CD4-positive, CD25-positive, alpha-beta regulatory T cell (primary cell): Measurements from ENCODE around the gene GPATCH4. TPM values are rescaled to one million over a fixed set of nuclear protein-coding genes. Genes with fewer than 3 reads are reported as not detected.

ENCODE experiments used
- ATAC-seq, 2 donors: fragments of 150-1000 bp; cut with Tn5 transposase; one replicate each; pipeline ENCODE4 v1.10.0; 2021; ENCODE audit warnings: low read depth in 2 of 2, moderate number of reproducible peaks in 2 of 2, moderate library complexity in 1 of 2
- DNase-seq, 3 donors: peaks; one replicate each; pipeline versions ENCODE4 v3.0.0 to v3.0.0-alpha.2; 2012 to 2022; ENCODE audit warnings: mixed read lengths in 1 of 3
- H3K27ac ChIP-seq: one replicate; pipeline ENCODE4 v1.7.0; 2013; ENCODE audit warnings: mild to moderate bottlenecking, low read length; ENCODE audit not compliant: insufficient read depth, poor library complexity, severe bottlenecking
- H3K27me3 ChIP-seq: one replicate; pipeline ENCODE4 v1.7.0; 2013; ENCODE audit warnings: low read length; ENCODE audit not compliant: control insufficient read depth, insufficient read depth
- H3K36me3 ChIP-seq: one replicate; pipeline ENCODE4 v1.7.0; 2013; ENCODE audit warnings: mild to moderate bottlenecking, low read length, moderate library complexity; ENCODE audit not compliant: control insufficient read depth, insufficient read depth
- H3K4me1 ChIP-seq: 2 replicates; pipeline ENCODE4 v1.7.0; 2013; ENCODE audit warnings: mild to moderate bottlenecking, low read length; ENCODE audit not compliant: insufficient read depth, control insufficient read depth, poor library complexity, severe bottlenecking
- H3K4me3 ChIP-seq: one replicate; pipeline ENCODE4 v1.7.0; 2013; ENCODE audit warnings: low read depth, mild to moderate bottlenecking, low read length, moderate library complexity
- H3K9me3 ChIP-seq, 2 experiments: 1 replicate in 1 of 2; 2 replicates in 1 of 2; pipeline ENCODE4 v1.7.0; 2013; ENCODE audit warnings: low read length in 2 of 2, mild to moderate bottlenecking in 1 of 2, moderate library complexity in 1 of 2; ENCODE audit not compliant: control insufficient read depth in 2 of 2
- H3K27ac Mint-ChIP-seq, 3 donors: one replicate each; pipeline ENCODE4 v1.8.0; 2020 to 2022; ENCODE audit warnings: mild to moderate bottlenecking in 3 of 3, mixed read lengths in 3 of 3, moderate library complexity in 2 of 3
- H3K27me3 Mint-ChIP-seq: one replicate; pipeline ENCODE4 v1.8.0; 2022; ENCODE audit warnings: mild to moderate bottlenecking, mixed read lengths
- H3K36me3 Mint-ChIP-seq: one replicate; pipeline ENCODE4 v1.8.0; 2020; ENCODE audit warnings: mixed read lengths
- H3K4me1 Mint-ChIP-seq, 4 donors: one replicate each; pipeline ENCODE4 v1.8.0; 2020 to 2022; ENCODE audit warnings: mixed read lengths in 4 of 4, mild to moderate bottlenecking in 1 of 4
- H3K4me3 Mint-ChIP-seq, 4 donors: one replicate each; pipeline ENCODE4 v1.8.0; 2020 to 2022; ENCODE audit warnings: mild to moderate bottlenecking in 4 of 4, mixed read lengths in 4 of 4, moderate library complexity in 3 of 4
- H3K9me3 Mint-ChIP-seq, 7 donors: one replicate each; pipeline ENCODE4 v1.8.0; 2020 to 2022; ENCODE audit warnings: mixed read lengths in 7 of 7, mild to moderate bottlenecking in 3 of 7, moderate library complexity in 2 of 7
- polyA plus RNA-seq, 4 donors: library from polyadenylated mRNA; unstranded; fragments of 300-500 nt; fragmentation: Illumina TruSeq; gene quantifications; one replicate each; pipeline ENCODE4 v1.2.3, GENCODE V29; 2021
- total RNA-seq: library from RNA; stranded (reverse); gene quantifications from one replicate; pipeline ENCODE4 v1.2.3, GENCODE V29; 2022

GPATCH4 gene
- total and polyA plus RNA-seq, 5 donors from 2014 or later: 20.2 to 34.6 (median 27.6) TPM

DNA sequence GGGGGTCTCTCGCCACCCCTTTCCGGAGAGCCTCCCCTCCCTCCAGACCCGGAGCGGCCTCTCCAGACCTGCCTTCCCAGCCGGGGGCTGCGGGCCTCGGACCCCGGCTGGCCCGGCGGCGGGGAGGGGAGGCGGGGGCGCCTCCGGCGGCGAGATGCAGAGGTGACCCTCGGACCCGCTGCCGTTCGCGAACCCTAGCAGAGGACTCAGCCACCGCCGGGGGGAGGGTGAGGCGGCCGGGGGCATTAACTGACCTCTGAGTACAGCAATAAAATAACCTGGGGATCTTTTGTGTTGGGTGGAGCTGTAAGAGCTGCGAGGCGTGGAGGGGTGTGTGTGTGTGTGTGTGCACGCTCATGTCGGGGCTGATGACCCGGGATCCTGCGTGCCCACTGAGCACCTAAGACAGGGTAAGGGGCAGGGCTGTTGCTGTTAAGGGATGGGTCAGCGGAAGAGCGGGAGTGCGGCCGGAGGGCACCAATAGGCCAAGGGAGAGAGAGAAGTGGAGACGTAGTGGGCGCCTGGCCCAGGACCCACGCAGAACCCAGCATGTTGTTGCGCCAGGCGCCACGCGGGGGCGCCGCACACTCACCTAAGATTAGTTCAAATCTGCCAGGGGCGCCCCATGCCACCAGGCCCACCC is 24.3 kb upstream of the GPATCH4 start:
- Histone ChIP-seq H3K36me3 (no peaks in the 10 kb centered on the region), H3K27ac (no peak overlapping the region), H3K4me3 (no peak overlapping the region), H3K4me1 (peaks cover 20% of the 10 kb centered on the region), H3K27me3 (peaks cover 20% of the 10 kb centered on the region), H3K9me3 (no peaks in the 10 kb centered on the region)
- Mint-ChIP-seq H3K4me1 (peaks cover 3 to 20% (median 6%) of the 10 kb centered on the region in 4 donors), H3K27me3 (peaks cover 66% of the 10 kb centered on the region), H3K36me3 (no peaks in the 10 kb centered on the region), H3K27ac (peak overlapping the region in 1 of 3 donors; percentile 2), H3K4me3 (peak overlapping the region; percentile 70 to 90 (median 84)), H3K9me3 (no peaks in the 10 kb centered on the region)
- peak; percentile 60 to 68 for ATAC-seq
- peak; percentile 50 to 62 (median 58) for DNase-seq

DNA sequence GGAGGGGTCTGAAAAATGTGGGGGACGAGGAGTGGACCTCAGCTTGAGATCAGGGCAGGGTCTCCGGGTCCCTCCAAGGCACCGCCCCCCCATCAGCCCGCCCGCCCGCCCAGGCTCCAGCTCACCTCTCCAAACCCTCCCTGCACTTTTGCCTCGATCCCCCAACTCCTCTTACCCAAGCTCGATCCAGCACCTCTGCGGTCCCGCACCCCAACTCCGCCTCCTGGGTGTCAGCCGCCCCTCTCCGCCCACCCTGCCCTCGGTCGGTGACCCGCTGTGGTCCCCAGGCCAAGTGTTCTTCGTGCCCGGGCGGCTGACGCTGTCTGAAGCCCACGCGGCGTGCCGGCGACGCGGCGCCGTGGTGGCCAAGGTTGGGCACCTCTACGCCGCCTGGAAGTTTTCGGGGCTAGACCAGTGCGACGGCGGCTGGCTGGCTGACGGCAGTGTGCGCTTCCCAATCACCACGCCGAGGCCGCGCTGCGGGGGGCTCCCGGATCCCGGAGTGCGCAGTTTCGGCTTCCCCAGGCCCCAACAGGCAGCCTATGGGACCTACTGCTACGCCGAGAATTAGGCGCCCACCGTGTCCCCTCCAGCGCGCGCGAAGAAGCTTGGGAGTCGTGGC is 23.6 kb upstream of the GPATCH4 start:
- H3K9me3 ChIP-seq: no peaks in the 10 kb centered on the region
- H3K27me3 ChIP-seq: peaks cover 23% of the 10 kb centered on the region
- H3K4me1 Mint-ChIP-seq: peaks cover 3 to 20% (median 6%) of the 10 kb centered on the region in 4 donors
- peak overlapping the region in 2 of 4 donors; percentile 36 to 48 for H3K4me3 Mint-ChIP-seq
- DNase-seq (no peak), ATAC-seq (no peak)
- H3K4me1 ChIP-seq: peaks cover 20% of the 10 kb centered on the region
- no peak overlapping the region for H3K4me3 ChIP-seq
- no peak overlapping the region for H3K27ac Mint-ChIP-seq
- no peaks in the 10 kb centered on the region for H3K36me3 ChIP-seq
- peaks cover 66% of the 10 kb centered on the region for H3K27me3 Mint-ChIP-seq
- no peak overlapping the region for H3K27ac ChIP-seq
- no peaks in the 10 kb centered on the region for H3K9me3 Mint-ChIP-seq
- H3K36me3 Mint-ChIP-seq: no peaks in the 10 kb centered on the region

DNA sequence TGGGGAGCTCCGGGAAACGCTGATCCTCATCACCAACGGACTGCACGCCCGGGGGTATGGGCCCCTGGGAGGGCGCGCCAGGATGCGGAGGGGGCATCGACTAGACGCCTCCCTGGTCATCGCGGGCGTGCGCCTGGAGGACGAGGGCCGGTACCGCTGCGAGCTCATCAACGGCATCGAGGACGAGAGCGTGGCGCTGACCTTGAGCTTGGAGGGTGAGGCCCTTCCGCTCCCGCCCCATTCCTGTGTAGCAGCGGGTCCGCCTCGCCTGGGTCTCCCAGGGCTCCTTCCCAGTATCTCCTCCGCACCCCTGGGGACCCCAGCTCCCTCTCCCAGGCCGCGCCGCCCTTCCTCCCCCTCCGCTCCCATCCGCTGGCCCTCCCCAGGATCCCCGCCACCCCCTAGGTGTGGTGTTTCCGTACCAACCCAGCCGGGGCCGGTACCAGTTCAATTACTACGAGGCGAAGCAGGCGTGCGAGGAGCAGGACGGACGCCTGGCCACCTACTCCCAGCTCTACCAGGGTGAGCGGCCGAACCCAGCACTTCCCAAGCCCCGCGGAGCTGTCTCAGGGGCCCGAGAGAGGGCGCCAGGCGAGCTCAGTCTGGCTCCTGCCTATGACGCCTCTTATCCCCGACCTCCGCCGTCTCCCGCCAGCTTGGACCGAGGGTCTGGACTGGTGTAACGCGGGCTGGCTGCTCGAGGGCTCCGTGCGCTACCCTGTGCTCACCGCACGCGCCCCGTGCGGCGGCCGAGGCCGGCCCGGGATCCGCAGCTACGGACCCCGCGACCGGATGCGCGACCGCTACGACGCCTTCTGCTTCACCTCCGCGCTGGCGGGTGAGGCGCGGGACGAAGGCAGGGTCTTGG is 22.9 kb upstream of the GPATCH4 start:
- Histone ChIP-seq H3K36me3 (no peaks in the 10 kb centered on the region), H3K27ac (no peak overlapping the region), H3K4me1 (peaks cover 20% of the 10 kb centered on the region), H3K27me3 (peaks cover 27% of the 10 kb centered on the region), H3K4me3 (no peak overlapping the region), H3K9me3 (no peaks in the 10 kb centered on the region)
- Mint-ChIP-seq H3K4me3 (peak overlapping the region in 3 of 4 donors; percentile 36 to 84 (median 72)), H3K27me3 (peaks cover 66% of the 10 kb centered on the region), H3K36me3 (no peaks in the 10 kb centered on the region), H3K4me1 (peaks cover 4 to 20% (median 9%) of the 10 kb centered on the region in 4 donors), H3K27ac (no peak overlapping the region), H3K9me3 (no peaks in the 10 kb centered on the region)
- DNase-seq (peak in 1 of 3 donors; percentile 27), ATAC-seq (peak; percentile 22 to 31)

DNA sequence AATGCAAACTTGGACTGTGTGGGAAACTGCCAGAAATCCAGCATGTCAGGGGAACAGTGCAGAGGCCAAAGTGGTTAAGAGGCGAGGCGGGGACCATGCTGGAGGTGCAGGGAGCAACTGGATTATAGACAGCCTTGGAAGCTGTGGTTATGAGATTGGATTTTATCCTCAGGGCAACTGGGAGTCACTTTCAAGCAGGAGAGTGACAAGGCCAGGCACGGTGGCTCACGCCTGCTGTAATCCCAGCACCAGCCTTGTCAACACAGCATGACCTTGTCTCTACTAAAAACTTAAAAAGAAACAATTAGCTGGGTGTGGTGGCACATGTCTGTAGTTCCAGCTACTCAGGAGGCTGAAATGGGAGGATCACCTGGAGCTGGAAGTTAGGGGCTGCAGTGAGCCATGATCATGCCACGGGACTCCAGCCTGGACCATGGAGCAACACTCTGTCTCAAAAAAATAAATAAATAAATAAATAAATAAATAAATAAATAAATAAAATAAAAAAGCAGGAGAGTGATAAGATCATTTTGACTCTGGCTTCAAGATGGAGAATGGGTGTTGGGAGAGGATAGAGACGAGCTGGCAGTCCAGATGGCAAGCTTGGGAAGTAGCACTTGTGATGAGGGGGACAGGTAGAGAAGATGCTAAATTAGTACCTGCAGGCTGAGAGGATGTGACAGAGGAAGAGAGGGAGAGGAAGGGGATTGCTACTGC is 21.5 kb upstream of the GPATCH4 start:
- Mint-ChIP-seq H3K27ac (no peak overlapping the region), H3K36me3 (no peaks in the 10 kb centered on the region), H3K9me3 (no peaks in the 10 kb centered on the region), H3K27me3 (peaks cover 61% of the 10 kb centered on the region), H3K4me1 (peaks cover 4 to 20% (median 9%) of the 10 kb centered on the region in 4 donors), H3K4me3 (peak overlapping the region in 3 of 4 donors; percentile 29 to 78 (median 77))
- Histone ChIP-seq H3K4me3 (no peak overlapping the region), H3K9me3 (no peaks in the 10 kb centered on the region), H3K27me3 (peaks cover 29% of the 10 kb centered on the region), H3K4me1 (peaks cover 20% of the 10 kb centered on the region), H3K36me3 (no peaks in the 10 kb centered on the region), H3K27ac (no peak overlapping the region)
- ATAC-seq: no peak
- DNase-seq: no peak

DNA sequence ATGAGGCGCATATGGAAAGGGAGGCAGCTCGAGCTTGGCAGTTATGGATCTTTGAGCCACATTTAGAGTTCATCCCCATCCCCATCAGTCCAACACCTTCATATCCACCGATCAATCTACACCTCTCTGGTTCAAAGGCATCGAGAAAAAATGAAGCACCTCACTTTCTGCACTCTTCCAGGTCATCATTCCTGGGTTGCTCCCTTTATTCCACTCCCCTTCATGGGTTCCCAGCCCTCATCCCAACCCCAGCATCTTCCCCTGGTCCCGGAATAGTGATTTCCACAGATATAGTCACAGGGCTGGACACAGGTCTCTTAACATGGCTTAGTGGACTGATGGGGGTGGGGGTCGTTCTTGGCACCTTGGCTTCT is 18.3 kb upstream of the GPATCH4 start:
- H3K27me3 Mint-ChIP-seq: peaks cover 66% of the 10 kb centered on the region
- Histone ChIP-seq H3K4me3 (no peak overlapping the region), H3K4me1 (peaks cover 9% of the 10 kb centered on the region), H3K27ac (no peak overlapping the region), H3K36me3 (no peaks in the 10 kb centered on the region), H3K27me3 (peaks cover 29% of the 10 kb centered on the region), H3K9me3 (no peaks in the 10 kb centered on the region)
- H3K9me3 Mint-ChIP-seq: peaks cover 0 to 1% (median 0%) of the 10 kb centered on the region in 7 donors
- no peaks in the 10 kb centered on the region for H3K36me3 Mint-ChIP-seq
- H3K4me3 Mint-ChIP-seq: no peak overlapping the region
- ATAC-seq (no peak), DNase-seq (no peak)
- peaks cover 0 to 12% (median 3%) of the 10 kb centered on the region in 4 donors for H3K4me1 Mint-ChIP-seq
- no peak overlapping the region for H3K27ac Mint-ChIP-seq

DNA sequence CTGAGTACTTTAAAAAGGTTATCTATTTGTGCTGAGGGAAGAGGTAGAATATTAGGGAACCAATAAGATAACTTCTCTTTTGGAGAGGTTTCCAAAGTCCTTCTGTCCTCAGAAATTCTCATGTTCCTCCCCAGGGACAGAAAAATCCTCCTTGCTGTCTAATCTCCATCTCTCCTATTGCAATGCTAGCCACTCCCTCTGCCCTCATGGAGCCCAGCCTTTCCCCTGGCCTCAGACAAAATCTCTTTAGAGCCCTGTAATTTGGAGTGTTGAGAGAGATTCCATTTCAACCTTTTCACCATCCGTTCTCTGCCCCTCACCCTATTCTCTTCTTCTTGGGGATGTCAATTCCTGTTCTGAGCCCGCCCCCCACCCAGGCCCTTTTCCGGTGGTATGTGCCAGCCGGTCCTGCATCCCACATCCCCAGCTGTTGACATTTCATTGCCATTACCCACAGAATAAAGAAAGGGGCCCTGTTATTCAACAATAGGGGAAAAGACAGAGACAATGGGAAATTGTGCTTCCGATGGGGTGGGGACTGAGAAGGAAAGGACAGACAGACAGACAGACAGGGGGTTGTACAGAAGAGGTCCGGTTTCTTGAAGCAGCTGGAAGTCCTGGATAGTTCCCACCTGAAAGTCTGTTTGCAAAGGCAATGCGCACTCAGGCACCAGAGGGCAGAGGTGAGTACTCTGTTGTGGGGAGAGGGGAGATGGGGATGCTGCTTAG is 17.7 kb upstream of the GPATCH4 start, which contains the start of gene HAPLN2:
HAPLN2 (plus strand) TSS at position 563 of the 729 bp plus-strand sequence. CDS start 4,076 bp downstream, outside the sequence.
- H3K27ac Mint-ChIP-seq: no peak within 1 kb of the TSS
- peaks cover 0 to 1% (median 0%) of the 10 kb centered on the region in 7 donors for H3K9me3 Mint-ChIP-seq
- ATAC-seq (no peak), DNase-seq (no peak)
- Histone ChIP-seq H3K4me3 (no peak within 1 kb of the TSS), H3K27me3 (peaks cover 29% of the 10 kb centered on the region), H3K4me1 (peaks cover 4% of the 10 kb centered on the region), H3K9me3 (no peaks in the 10 kb centered on the region), H3K36me3 (no peaks in the 10 kb centered on the region), H3K27ac (no peak within 1 kb of the TSS)
- peaks cover 67% of the 10 kb centered on the region for H3K27me3 Mint-ChIP-seq
- H3K4me3 Mint-ChIP-seq: no peak within 1 kb of the TSS
- H3K4me1 Mint-ChIP-seq: peaks cover 0 to 9% (median 3%) of the 10 kb centered on the region in 4 donors
- H3K36me3 Mint-ChIP-seq: no peaks in the 10 kb centered on the region
